ENCODE results near the gene SIAE. TPM values are rescaled to one million over a fixed set of nuclear protein-coding genes. Genes with fewer than 3 reads are reported as not detected.
"Not testable (repeated sequence)": the region's sequence is repeated elsewhere in the genome, so short reads cannot be mapped to it uniquely, and the experiment has no call there.

The SIAE gene
- total RNA-seq, 3 donors from 2014 or later, result 81.7 to 232 (median 147) TPM

DNA sequence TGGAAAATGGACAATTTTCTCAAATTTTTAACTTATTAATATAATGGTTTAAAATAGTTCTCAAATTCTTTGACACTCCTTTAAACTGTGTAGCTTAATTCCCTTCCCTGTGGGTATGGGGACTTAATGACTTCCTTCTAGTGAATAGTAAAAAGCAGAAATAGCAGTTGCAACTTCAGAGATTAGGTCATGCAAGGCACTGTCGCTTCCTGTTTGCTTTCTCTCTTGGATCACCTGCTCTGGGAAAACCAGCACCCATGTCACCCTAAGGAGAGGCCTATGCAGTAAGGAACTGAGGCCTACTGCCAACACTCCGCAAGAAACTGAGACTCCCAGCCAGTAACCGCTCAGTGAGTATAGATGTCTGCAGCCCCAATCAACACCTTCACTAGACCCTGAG lies 67.8 kb downstream of the SIAE start:
- Histone ChIP-seq H3K4me3 (no peak overlapping the region), H3K4me1 (ENCODE audit: low read depth) (no peaks in the 10 kb centered on the region), H3K36me3 (ENCODE audit: low read depth) (no peaks in the 10 kb centered on the region), H3K9me3 (no peaks in the 10 kb centered on the region)
- ATAC-seq (peak; percentile 82), DNase-seq (peak in 1 of 3 donors; percentile 25)
- intact Hi-C loops (cut with DNase I, micrococcal nuclease), result no loop called here
- TF ChIP-seq, protein P1, sequence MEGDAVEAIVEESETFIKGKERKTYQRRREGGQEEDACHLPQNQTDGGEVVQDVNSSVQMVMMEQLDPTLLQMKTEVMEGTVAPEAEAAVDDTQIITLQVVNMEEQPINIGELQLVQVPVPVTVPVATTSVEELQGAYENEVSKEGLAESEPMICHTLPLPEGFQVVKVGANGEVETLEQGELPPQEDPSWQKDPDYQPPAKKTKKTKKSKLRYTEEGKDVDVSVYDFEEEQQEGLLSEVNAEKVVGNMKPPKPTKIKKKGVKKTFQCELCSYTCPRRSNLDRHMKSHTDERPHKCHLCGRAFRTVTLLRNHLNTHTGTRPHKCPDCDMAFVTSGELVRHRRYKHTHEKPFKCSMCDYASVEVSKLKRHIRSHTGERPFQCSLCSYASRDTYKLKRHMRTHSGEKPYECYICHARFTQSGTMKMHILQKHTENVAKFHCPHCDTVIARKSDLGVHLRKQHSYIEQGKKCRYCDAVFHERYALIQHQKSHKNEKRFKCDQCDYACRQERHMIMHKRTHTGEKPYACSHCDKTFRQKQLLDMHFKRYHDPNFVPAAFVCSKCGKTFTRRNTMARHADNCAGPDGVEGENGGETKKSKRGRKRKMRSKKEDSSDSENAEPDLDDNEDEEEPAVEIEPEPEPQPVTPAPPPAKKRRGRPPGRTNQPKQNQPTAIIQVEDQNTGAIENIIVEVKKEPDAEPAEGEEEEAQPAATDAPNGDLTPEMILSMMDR (IDR thresholded peaks at IDR 0.05), result no peak

DNA sequence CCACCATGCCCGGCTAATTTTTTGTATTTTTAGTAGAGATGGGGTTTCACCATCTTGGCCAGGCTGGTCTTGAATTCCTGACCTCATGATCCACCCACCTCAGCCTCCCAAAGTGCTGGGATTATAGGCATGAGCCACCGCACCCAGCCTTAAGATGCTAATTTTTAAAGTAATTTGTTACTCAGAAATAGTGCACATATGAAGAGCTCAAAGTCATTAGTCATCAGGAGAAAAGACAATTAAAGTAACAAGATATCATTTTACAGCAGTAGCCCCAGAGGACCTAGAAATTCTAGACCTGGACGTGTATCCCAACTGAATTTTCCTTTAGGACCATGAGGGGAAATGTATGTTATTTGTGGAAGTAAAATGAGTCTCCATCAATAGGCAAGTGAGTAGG lies 70.8 kb downstream of the SIAE start:
- intact Hi-C loops (cut with DNase I, micrococcal nuclease); H3K36me3 ChIP-seq (ENCODE audit: low read depth); H3K4me1 ChIP-seq (ENCODE audit: low read depth); H3K9me3 ChIP-seq; ATAC-seq; H3K4me3 ChIP-seq; DNase-seq: not testable (repeated sequence)

DNA sequence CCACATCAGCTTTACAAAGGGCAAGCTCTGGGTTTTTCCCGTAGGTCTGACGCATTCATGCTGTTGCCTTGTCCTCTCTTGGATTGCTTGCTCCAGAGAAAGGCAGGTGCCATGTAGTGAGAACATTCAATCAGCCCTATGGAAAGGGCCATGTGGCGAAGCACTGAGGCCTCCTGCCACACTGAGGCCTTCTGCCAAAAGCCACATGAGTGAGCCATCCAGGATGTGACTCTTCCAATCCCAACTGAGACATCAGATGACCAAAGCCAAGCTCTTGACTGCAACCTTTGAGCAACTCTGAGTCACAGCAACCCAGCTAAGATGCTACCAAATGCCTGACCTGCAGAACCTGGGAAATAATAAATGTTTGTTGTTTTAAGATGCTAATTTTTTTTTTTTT lies 71.3 kb downstream of the SIAE start:
- DNase-seq (no peak), ATAC-seq (no peak)
- Histone ChIP-seq H3K36me3 (ENCODE audit: low read depth) (no peaks in the 10 kb centered on the region), H3K4me1 (ENCODE audit: low read depth) (no peaks in the 10 kb centered on the region), H3K4me3 (no peak overlapping the region), H3K9me3 (no peaks in the 10 kb centered on the region)
- TF ChIP-seq, protein P1 (IDR thresholded peaks at IDR 0.05), result no peak
- intact Hi-C loops (cut with DNase I, micrococcal nuclease), result no loop called here

DNA sequence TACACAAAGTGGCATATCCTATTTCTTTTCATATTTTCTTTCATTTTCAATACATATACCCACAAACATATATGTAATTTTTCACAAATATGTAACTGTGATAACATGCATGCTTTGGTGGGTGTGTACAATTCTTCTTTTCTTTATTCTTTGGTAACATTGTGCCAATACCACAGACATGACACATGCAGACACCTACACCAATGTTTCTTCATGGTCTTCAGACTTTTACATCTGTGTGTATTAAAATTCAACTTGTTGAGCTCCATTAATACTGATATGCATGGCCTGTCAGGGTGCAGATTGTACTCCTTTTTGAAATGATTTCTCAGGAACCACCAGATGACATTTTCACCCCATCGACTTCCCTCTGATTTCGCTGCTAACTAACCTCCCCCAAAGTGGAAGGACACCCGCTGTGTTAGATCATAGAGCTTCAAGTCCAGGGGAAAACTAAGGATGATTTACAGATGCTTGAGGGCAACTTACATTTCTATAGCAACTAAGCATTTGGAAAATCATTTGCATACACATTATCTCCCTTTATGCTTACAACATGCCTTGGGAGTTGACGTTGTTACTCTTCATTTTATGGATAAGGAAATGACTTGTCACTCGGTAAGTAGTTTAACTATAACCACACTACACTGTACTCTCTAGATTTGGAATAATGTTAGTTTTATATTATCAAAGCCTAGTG lies 72.8 kb downstream of the SIAE start:
- H3K36me3 ChIP-seq (ENCODE audit: low read depth), result no peaks in the 10 kb centered on the region
- TF ChIP-seq, protein P1 (IDR thresholded peaks at IDR 0.05), result no peak
- intact Hi-C loops (cut with DNase I, micrococcal nuclease), result no loop called here
- DNase-seq (no peak), ATAC-seq (no peak)
- H3K9me3 ChIP-seq, result no peaks in the 10 kb centered on the region
- no peaks in the 10 kb centered on the region for H3K4me1 ChIP-seq (ENCODE audit: low read depth)
- H3K4me3 ChIP-seq, result no peak overlapping the region

DNA sequence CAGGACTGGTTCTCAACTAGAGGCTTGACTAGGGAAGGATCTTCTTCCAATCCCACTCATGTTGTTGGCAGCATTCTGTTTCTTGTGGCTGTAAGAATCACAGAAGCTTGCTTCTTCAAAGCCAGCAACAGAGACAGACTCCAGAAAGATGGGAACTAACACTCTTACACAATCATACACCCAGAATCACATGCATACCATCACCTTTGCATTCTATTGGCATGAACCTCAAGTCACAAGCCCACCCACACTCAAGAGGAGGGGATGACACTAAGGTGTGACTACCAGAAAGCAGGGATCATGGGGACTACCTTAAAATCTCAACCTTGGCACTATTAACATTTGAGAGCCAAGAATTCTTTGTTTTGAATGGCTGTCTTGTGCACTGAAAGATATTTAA lies 75.9 kb downstream of the SIAE start:
- Histone ChIP-seq H3K36me3 (ENCODE audit: low read depth) (no peaks in the 10 kb centered on the region), H3K4me3 (no peak overlapping the region), H3K4me1 (ENCODE audit: low read depth) (no peaks in the 10 kb centered on the region), H3K9me3 (no peaks in the 10 kb centered on the region)
- TF ChIP-seq, protein P1 (IDR thresholded peaks at IDR 0.05), result no peak
- no peak for DNase-seq
- no peak for ATAC-seq
- intact Hi-C loops (cut with DNase I, micrococcal nuclease), result no loop called here

DNA sequence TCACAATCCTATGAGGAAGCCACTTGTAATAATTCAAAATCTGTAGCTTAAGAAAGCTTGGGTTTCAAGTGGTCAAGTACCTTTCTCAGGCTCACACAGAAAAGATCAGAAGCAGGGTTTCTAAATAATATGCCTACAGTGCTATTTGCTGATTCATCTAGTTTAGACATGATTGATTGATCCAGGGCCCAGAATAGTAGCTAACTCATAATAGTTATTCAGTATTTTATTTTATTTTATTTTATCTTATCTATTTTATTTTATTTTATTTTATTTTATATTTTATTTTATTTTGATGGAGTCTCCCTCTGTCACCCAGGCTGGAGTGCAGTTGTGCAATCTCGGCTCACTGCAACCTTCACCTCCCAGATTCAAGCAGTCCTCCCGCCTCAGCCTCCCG lies 78.2 kb downstream of the SIAE start:
- DNase-seq (no peak), ATAC-seq (no peak)
- no peaks in the 10 kb centered on the region for H3K36me3 ChIP-seq (ENCODE audit: low read depth)
- H3K4me3 ChIP-seq, result no peak overlapping the region
- intact Hi-C loops (cut with DNase I, micrococcal nuclease), result no loop called here
- no peaks in the 10 kb centered on the region for H3K9me3 ChIP-seq
- TF ChIP-seq, protein P1 (IDR thresholded peaks at IDR 0.05), result no peak
- H3K4me1 ChIP-seq (ENCODE audit: low read depth), result no peaks in the 10 kb centered on the region
